GM15510 (cell line): Measurements from ENCODE around the gene MYLK3.

ENCODE experiments used
- POLR2A ChIP-seq: IDR thresholded peaks from 3 replicates; pipeline ENCODE4 v1.6.1; 2011; ENCODE audit warnings: borderline replicate concordance; ENCODE audit not compliant: insufficient read length; ENCODE audit errors: extremely low read depth

The MYLK3 gene

DNA sequence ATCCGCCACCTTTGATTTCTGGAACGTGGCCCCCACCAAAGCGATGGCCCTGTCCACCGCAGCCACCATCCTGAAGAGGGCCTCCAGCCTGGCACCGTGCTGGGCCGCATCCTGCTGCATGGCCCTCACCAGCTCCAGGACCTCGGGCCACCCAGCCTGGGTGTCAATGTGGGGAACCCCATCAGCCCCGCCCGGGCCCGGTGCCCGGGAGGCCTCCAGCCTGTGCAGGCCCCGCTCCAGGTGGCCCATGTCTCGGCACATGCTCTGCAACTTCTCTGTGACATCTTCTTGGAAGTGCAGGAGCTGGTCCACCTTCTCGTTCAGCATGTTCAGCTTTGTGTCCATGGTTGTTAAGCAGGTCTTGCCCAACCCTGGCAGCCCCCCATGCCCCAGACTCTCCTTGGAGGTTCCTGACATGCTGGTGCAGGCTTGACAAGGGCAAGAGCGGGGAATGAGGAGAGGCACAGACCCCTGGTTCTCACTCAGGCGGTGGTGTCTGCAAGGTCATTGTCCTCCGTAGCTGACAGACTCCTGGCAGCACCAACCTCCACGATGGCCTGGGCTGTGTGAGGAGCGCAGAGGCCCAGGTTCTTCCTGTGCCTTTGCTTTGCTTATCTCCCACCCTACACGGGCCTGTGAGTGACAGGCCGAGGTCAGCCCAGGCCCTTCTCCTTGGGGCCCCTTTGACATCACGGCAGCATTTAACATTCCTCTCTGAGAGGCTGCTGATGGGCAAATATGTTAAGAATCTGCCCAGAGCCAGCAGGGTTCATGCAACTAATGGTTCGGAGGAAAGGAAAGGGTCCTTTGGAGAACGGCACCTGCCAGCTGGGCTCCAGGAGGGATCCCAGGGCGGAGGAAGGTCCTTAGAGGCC is at the start of gene MYLK3:
MYLK3 (minus strand) TSS at position 568 of the 875 bp plus-strand sequence; CDS start at position 417, 151 bp downstream.
- TF ChIP-seq POLR2A, result no peak

DNA sequence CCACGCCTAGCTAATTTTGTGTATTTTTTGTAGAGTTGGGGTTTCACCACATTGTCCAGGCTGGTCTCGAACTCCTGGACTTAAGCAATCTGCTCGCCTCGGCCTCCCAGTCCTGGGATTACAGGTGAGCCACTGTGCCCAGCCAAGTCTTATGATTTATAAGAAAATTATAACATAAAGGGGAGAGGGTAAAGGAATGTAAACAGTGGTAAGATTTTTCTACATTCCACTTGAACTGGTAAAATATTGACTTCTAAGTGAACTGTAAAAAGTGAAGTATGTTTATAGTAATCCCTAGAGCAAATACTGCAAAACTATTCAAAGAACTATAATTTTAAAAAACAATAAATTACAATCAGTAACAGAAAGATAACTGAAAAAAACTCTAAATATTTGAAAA is 49.4 kb upstream of the MYLK3 start:
- TF ChIP-seq POLR2A, result no peak

DNA sequence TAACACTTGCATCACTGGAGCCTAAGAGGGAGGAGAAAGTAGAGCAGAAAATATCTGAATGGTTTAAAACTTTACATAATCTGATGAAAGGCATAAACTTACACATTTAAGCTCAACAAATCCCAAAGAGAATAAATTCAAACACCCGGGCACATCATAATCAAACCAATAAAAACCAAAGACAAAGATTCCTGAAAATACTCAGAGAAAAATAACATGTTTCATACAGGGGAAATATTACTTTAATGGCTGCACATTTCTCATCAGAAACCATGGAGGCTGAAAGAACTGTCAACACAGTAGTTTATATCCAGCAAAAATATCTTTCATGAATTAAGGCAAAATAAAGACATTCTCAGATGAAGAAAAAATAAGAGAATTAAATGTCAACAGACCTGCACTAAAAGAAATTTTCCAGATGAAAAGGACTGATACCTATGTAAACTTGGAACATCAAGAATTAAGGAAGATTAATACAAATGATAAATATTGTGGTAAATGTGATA is 48.7 kb upstream of the MYLK3 start:
- TF ChIP-seq POLR2A, result no peak

DNA sequence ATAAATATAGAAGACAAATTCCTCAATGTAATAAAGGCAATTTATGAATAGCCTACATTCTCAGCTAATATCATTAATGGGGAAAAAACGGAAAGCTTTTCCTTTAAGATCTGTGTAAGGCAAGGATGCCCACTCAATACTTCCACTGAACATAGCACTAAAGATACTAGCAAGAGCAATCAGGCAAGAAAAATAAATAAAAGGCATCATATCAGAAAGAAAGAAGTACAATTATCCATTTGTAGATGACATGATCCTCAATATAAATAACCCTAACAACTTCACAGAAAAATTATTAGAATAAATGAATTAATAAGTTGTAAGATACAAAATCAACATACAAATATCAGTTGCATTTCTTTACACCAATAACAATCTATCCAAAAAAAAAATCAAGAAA is 45.7 kb upstream of the MYLK3 start:
- no peak for TF ChIP-seq POLR2A

DNA sequence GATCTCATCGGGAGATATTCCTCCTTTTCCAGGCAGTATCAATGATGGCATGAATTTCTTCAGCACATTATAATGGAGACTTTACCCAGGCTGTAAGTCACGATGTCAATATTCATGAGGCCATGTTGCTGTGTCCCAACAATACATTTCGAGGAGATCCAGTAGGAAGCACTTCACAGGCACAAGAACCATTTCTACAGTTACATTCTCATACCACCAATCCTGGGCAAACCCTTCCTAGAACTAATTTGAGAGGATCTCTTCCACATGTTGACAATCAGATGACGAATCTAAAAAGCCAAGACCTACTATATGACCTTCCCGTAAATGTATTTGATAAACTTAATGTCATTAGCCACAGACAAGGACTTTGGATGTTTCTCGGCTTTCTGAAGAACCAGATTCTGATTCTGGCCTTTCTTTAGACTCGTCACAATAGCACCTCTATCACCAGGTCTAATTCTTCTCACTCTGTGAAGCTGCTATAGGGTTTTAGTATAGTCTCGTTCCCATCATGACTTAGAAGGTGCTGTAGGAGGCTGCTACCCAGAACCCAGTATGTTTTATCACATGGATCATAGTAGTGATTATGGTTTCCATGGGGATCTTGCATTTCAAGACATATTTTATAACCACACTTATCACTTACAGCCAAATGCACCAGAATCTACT is 42.6 kb upstream of the MYLK3 start:
- no peak for TF ChIP-seq POLR2A

DNA sequence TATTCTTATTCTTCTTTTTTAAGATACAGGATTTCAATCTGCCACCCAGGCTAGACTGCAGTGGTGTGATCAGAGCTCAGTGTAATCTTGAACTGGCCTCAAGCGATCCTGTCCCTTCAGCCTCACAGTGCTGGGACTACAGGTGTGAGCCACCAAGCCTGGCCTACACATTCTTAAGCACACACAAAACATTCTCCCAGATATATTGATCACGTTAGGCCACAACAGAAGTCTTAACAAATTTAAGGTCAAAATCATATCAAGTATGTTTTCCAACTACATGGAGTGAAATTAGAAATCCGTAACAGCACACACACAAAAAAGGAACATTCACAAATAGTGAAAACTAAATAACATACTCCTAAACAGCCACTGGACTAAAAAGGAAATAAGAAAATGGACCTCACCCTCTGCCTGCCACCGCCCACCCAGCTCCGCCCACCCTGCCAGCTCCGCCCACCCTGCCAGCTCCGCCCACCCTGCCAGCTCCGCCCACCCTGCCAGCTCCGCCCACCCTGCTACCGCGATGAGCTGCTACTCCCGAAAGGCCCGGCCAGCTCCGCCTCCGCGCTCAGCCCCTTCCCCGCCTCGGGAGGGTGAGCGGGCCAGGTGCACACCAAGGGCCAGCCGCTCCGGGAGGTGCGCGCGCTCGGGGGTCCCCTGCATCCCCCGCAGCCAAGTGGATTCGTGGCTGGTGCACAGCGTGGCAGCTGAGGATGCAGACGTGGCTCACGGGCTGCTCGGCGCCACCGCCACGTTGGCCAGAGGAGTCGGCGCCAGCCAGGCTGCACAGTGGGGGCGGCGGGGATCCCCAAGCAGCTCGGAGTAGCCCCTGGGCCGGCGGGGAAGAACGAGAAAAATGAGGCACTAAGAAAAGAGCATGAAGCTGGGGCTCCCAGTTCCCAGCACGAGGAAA is 41.6 kb upstream of the MYLK3 start:
- peak; percentile 84 for TF ChIP-seq POLR2A

DNA sequence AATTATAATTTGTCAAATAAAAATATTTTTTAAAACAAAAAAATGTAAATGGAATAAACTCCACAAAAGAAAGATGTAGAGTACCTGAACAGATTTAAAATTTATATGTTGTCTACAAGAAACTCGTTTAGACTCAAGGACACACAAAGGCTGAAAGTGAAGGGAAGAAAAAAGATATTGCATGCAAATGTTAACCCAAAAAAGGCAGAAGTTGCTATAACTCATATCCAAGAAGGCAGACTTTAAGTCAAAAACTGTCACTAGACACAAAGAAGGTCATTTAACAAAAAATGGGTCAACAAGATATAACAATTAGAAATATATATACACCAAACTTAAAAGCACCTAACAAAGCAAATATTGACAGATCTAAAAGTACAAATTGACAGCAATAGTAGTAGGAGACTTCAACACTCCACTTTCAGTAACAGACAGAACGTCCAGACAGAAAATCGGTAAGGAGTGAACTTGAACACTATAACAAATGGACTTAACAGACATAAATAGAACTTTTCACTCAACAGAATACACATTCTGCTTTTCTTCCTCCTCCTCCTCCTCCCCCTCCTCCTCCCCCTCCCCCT is 40.8 kb upstream of the MYLK3 start:
- no peak for TF ChIP-seq POLR2A

DNA sequence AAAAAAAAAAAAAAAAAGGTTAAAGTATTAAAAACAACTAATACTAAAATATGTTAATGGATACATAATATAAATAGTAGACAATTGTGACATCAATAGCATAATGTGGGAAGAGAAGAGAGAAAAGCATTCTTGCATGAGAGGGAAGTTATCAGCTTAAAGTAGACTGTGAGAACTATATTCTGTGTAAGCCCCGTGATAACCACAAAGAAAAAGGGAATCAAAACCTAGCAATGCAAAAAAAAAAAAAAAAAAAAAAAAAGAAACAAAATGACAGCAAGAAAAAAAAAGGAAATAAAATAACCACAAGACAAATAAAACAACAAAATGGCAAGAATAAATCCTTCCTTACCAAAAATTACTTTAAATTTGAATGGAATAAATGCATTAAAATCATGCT is 39.8 kb upstream of the MYLK3 start:
- no peak for TF ChIP-seq POLR2A

DNA sequence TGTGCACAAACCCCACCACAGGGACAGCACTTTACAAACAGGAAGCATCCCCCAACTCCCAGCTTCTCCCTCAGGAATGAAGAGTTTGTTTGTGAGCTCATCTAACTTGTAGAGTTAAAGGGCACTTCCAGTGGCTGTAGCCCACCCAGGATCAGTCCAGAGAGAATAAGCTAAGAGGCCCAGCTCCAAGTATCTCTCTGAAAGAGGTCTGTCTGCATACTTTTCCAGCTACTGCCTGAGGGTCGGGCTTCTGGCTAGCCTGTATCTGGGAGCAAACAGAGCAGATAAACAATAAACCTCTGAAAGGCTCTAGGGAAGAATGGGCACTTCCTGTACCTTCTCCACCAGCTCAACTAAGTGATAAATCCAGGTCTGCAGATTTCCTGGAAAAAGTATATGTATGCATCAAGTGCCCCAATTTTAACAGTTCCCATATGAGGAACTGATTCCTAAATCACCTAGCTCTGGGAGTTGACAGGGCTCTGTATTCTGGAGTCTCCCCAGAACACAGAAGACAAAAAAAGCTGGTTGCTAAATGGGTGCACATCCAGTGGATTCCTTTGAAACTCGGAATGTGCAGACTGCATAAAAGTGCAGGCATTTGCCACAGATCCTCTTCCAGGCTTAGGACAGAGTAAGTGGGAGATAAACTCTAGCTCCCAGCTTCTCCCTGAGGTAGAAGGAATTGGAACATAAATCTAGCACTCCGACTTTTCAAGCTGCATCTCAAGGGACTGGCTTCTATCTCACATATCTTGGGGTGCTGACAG is 37.1 kb upstream of the MYLK3 start:
- no peak for TF ChIP-seq POLR2A

DNA sequence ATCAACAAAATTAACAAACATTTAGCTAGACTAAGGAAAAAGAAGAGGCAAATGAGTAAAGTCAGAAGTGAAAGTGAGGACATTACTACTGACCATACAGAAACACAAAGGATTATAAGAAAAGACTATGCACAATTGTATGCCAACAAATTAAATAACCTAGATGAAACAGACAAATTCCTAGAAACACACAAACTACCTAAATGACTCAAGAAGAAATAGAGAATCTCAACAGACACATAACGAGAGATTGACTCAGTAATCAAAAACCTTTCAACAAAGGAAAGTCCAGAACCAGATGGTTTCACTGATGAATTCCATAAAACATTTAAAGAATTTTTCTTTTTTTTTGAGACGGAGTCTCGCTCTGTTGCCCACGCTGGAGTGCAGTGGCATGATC is 35.7 kb upstream of the MYLK3 start:
- TF ChIP-seq POLR2A, result no peak

DNA sequence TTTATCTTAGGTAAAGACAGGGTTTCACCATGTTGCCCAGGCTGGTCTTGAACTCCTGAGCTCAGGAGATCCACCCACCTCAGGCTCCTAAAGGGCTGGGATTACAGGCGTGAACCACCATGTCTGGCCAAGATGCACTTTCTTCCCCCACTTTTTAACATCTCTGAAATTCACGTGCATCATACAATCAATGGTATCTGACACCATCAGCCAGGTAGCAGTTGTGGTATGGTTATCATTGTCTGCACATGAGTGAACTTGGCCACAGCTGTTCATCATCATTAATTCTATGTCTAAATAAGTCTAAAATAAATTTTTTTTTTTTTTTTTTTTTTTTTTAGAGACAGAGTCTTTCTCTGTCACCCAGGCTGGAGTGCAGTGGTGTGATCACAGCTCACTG is 34.2 kb upstream of the MYLK3 start:
- no peak for TF ChIP-seq POLR2A

DNA sequence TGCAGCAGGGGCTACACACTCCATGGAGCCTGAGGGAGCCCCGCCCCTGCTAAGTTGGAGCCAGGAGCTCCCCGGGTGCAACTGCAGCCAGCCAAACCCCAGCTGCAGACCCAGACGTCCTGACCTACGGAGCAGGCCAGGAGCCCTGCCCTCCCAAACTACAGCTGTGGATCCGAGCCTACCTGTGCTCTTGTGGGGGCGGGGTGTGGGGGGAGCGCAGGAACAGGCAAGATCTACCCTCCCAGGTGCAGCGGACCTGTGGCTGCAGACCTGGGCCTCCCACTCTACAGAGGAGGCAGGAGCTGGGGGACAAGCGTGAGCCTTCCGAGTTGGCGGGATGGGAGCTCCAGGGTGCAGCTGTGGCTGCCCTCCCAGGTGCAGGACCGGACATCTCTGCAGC is 29.7 kb upstream of the MYLK3 start:
- TF ChIP-seq POLR2A, result no peak

DNA sequence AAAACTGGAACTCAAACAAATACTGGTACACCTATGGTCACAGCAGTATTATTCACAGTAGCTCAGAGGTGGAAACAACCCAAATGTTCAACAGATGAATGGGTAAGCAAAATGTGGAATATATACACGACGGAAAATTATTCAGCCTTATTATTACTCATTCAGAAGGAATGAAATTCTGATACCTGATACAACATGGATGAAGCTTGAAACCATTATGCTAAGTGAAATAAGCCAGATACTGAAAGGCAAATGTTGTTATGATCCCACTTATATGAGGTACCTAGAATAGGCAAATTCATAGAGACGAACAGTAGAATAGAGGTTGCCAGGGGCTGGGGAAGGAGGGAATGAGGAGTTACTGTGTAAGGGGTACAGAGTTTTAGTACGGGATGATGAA is 27.1 kb upstream of the MYLK3 start:
- no peak for TF ChIP-seq POLR2A

DNA sequence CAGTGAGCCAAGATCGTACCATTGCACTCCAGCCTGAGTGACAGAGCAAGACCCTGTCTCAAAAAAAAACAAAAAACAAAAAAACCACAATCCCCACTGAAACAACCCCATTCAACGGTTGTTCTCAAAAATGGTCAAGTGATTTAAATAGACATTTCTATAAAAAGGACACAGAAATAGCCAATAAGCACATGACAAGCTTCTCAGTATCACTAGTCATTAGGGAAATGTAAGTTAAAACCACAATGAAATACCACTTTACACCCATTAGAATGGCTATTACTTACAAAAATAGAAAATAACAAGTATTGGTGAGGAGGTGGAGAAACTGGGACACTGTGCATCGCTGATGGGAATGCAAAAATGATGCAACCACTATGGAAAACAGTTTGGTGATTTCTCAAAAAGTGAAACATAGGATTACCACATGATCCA is 26.6 kb upstream of the MYLK3 start:
- TF ChIP-seq POLR2A, result no peak

DNA sequence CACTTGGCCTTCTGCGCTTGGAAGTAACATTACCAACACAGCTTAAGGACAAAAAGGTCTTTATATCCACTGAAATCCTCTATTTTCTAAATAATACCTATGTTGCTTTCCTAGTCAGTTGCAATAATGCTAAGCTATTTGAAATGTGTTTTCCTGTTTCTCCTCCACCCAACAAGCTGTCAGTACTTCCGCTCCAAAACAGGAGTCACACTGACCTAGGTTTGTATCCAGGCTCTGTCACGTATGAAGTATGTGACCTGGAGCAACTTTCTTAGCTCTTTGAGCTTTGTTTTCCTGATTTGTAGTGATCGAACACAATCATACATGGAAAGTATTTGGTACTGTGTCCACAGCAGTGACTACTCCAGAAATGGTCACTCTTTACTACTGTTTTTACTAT is 24.3 kb upstream of the MYLK3 start:
- no peak for TF ChIP-seq POLR2A

DNA sequence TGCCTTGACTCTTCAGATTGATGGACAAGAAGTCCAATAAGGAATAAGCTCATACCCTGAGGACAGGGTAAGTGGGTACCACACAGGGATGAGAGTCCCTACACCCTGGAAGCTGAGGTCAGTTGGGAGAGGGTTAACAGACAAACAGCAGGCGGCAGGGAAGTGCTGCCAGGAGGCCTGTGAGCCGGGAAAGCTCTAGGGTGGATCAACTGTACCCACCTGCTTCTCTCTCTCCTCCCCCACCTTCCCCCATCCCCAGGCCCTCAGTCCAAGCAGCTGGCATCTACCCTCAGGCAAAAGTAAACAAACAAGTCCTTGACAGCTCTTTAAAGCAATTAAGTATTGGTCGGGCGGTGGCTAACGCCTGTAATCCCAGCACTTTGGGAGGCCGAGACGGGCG is 20.7 kb upstream of the MYLK3 start:
- no peak for TF ChIP-seq POLR2A
